ENCODE data around the gene DHRS12.
"Not testable (repeated sequence)": the region's sequence is repeated elsewhere in the genome, so short reads cannot be mapped to it uniquely, and the experiment has no call there.

DHRS12 gene

GRCh38 chr13:51827254-51827653 is 23.3 kb upstream of the DHRS12 start:
- DNase-seq, result no peak

- no peak for DNase-seq
Observed at GRCh38 chr13:51826606-51827005, 22.6 kb upstream of the DHRS12 start.

- DNase-seq, result no peak
Observed at GRCh38 chr13:51825681-51826254, 21.8 kb upstream of the DHRS12 start.

GRCh38 chr13:51825165-51825592 is 21.2 kb upstream of the DHRS12 start:
- DNase-seq, result no peak

GRCh38 chr13:51824712-51825111 is 20.7 kb upstream of the DHRS12 start:
- DNase-seq, result not testable (repeated sequence)

GRCh38 chr13:51823863-51824262 is 19.9 kb upstream of the DHRS12 start:
- no peak for DNase-seq

- DNase-seq, result no peak
Observed at GRCh38 chr13:51823359-51823758, 19.4 kb upstream of the DHRS12 start.

GRCh38 chr13:51822106-51822815 is 18.3 kb upstream of the DHRS12 start:
- no peak for DNase-seq

GRCh38 chr13:51821606-51822005 is 17.6 kb upstream of the DHRS12 start:
- DNase-seq, result no peak

GRCh38 chr13:51820016-51820597 is 16.1 kb upstream of the DHRS12 start:
- no peak for DNase-seq

- DNase-seq, result no peak
Observed at GRCh38 chr13:51819544-51819943, 15.6 kb upstream of the DHRS12 start.

GRCh38 chr13:51818781-51819511 is 15.0 kb upstream of the DHRS12 start:
- no peak for DNase-seq

- no peak for DNase-seq
Observed at GRCh38 chr13:51818276-51818675, 14.3 kb upstream of the DHRS12 start.

GRCh38 chr13:51817717-51818116 is 13.8 kb upstream of the DHRS12 start:
- DNase-seq, result no peak

- DNase-seq, result no peak
Observed at GRCh38 chr13:51816604-51817249, 12.8 kb upstream of the DHRS12 start.

GRCh38 chr13:51815848-51816247 is 11.9 kb upstream of the DHRS12 start:
- no peak for DNase-seq

- peak; percentile 56 for DNase-seq
Observed at GRCh38 chr13:51814825-51815650, 11.1 kb upstream of the DHRS12 start.

- DNase-seq, result no peak
Observed at GRCh38 chr13:51814071-51814470, 10.1 kb upstream of the DHRS12 start.

GRCh38 chr13:51811920-51812451 is 8.0 kb upstream of the DHRS12 start:
- DNase-seq, result no peak

- no peak for DNase-seq
Observed at GRCh38 chr13:51811046-51811445, 7.1 kb upstream of the DHRS12 start.

GRCh38 chr13:51808811-51809210 is 4.8 kb upstream of the DHRS12 start:
- no peak for DNase-seq

GRCh38 chr13:51807041-51807440 is 3.1 kb upstream of the DHRS12 start:
- DNase-seq, result no peak
